Measurements from ENCODE around the gene TTC14. TPM values are rescaled to one million over a fixed set of nuclear protein-coding genes. Genes with fewer than 3 reads are reported as not detected.
"Not testable (repeated sequence)": the region's sequence is repeated elsewhere in the genome, so short reads cannot be mapped to it uniquely, and the experiment has no call there.

TTC14 gene, protein sequence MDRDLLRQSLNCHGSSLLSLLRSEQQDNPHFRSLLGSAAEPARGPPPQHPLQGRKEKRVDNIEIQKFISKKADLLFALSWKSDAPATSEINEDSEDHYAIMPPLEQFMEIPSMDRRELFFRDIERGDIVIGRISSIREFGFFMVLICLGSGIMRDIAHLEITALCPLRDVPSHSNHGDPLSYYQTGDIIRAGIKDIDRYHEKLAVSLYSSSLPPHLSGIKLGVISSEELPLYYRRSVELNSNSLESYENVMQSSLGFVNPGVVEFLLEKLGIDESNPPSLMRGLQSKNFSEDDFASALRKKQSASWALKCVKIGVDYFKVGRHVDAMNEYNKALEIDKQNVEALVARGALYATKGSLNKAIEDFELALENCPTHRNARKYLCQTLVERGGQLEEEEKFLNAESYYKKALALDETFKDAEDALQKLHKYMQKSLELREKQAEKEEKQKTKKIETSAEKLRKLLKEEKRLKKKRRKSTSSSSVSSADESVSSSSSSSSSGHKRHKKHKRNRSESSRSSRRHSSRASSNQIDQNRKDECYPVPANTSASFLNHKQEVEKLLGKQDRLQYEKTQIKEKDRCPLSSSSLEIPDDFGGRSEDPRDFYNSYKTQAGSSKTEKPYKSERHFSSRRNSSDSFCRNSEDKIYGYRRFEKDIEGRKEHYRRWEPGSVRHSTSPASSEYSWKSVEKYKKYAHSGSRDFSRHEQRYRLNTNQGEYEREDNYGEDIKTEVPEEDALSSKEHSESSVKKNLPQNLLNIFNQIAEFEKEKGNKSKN
- 10 to 100 TPM; 35.3 to 44.5 TPM for total RNA-seq

DNA sequence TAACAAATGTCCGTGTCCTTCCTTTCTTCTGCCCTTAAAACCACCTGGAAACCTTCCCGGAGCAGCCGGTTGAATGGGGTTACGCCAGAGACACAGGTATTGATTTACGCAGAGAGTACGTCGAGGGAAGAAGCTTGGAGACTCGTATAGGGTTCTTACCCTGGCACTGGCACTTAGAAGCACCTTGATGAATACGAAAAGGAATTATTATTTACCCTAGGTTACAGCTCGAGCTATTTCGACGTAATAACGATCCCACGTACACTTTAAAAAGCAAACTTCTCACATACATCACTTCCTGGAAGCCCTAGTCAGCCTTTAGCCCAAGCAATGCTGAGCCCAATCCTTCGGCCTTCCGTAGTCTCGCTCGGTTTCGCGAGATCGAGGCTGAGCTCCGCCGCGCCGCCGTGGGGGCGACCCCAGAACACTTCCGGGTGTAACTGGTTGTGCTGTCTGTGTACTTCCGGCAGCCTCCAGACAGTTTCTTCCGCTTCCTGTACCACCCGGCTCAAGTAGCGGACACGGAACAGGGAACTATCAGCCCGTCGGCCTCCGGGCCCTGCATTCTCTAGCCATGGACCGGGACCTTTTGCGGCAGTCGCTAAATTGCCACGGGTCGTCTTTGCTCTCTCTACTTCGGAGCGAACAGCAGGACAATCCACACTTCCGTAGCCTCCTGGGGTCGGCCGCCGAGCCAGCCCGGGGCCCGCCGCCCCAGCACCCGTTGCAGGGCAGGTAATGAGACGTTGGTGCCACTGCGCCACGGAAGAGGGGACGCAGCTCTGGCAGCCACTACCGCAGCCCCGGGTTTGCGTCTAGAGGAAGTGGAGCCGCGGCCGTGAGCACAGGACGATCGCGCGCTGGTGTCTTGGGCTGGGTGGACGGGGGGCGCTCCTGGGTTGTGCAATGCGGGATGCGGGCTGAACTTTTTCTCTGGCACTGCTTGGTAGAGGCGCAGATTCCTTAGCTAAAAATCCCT is at the start of gene TTC14:
TTC14 (plus strand) TSS at position 476 of the 979 bp plus-strand sequence; CDS start at position 575, 99 bp downstream.
- peak; percentile 98 for ATAC-seq (replicated peaks)
- H3K4me1 Mint-ChIP-seq = peaks cover 6% of the 10 kb centered on the region
- H3K4me3 Mint-ChIP-seq = peak within 1 kb of the TSS; percentile 94
- H3K9me3 Mint-ChIP-seq = peaks cover 4% of the 10 kb centered on the region
- peak within 1 kb of the TSS; percentile 96 for H3K27ac Mint-ChIP-seq
- H3K27me3 Mint-ChIP-seq = peaks cover 11% of the 10 kb centered on the region
- H3K36me3 Mint-ChIP-seq (ENCODE audit: low read depth) = peaks cover 55% of the 10 kb centered on the region

DNA sequence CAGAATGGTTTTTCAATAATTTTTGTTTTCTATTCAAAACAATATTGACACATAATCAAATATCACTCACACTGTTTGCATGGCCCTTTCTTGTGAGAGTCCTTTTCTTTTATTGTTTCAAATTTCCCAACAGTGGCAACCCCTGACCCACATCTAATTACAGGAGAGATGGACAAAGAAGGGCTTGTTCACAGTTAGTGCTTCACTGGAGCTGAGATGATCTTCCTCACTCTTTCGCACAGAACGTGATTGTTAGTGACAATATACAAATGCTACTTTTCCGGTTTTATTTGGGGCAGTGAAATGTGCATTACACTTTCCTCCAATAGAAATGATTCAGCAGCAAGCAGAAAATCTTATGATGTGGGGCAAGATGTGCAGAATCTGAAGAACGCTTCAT is 38.6 kb upstream of the TTC14 start:
- Mint-ChIP-seq H3K4me1 (no peaks in the 10 kb centered on the region), H3K27me3 (peaks cover 13% of the 10 kb centered on the region), H3K4me3 (no peak overlapping the region), H3K27ac (no peak overlapping the region), H3K36me3 (ENCODE audit: low read depth) (no peaks in the 10 kb centered on the region), H3K9me3 (peaks cover 11% of the 10 kb centered on the region)
- ATAC-seq (replicated peaks) = no peak

DNA sequence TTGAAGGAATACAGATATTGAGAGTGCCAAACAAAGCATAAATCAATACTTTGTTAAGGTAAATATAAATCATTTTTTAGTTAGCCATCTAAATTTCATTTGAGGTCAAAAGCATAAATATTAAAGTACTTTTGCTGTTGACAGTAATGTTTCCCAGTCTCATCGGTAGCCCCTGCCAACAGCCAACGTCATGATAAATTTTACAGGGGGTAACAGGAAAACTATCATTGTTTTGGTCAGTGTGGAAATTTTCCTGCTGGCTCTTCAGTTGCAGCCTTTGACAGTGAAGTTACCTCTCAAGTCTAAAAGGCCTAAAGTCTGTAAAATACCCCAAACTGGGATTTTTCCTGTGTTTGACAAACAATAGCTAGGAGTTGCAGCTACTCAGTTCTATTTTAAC is 37.3 kb upstream of the TTC14 start:
- Mint-ChIP-seq H3K27ac (no peak overlapping the region), H3K27me3 (peaks cover 19% of the 10 kb centered on the region), H3K9me3 (peaks cover 2% of the 10 kb centered on the region), H3K36me3 (ENCODE audit: low read depth) (no peaks in the 10 kb centered on the region), H3K4me3 (no peak overlapping the region), H3K4me1 (no peaks in the 10 kb centered on the region)
- ATAC-seq (replicated peaks) = no peak

DNA sequence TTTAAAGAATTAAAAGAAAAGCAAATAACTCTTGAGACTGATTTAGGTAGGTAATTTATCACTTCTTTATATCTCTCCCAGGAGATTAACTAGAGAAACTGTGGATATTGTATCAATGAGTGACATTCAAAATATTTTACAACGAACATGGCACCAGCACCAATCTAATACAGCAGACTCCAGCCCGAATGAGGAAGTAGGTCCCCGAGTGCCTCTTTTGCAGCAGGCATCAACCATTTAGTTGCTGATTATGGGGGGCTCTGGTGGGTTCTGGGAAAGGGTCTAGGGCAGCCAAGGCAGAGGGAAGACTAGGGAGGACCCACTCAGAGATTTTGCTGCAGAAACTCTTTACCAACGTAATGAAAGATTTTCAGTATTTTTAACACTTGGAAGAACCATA is 31.7 kb upstream of the TTC14 start:
- no peak for ATAC-seq (replicated peaks)
- Mint-ChIP-seq H3K9me3 (no peaks in the 10 kb centered on the region), H3K27me3 (peaks cover 20% of the 10 kb centered on the region), H3K4me1 (no peaks in the 10 kb centered on the region), H3K4me3 (no peak overlapping the region), H3K27ac (no peak overlapping the region), H3K36me3 (ENCODE audit: low read depth) (no peaks in the 10 kb centered on the region)

DNA sequence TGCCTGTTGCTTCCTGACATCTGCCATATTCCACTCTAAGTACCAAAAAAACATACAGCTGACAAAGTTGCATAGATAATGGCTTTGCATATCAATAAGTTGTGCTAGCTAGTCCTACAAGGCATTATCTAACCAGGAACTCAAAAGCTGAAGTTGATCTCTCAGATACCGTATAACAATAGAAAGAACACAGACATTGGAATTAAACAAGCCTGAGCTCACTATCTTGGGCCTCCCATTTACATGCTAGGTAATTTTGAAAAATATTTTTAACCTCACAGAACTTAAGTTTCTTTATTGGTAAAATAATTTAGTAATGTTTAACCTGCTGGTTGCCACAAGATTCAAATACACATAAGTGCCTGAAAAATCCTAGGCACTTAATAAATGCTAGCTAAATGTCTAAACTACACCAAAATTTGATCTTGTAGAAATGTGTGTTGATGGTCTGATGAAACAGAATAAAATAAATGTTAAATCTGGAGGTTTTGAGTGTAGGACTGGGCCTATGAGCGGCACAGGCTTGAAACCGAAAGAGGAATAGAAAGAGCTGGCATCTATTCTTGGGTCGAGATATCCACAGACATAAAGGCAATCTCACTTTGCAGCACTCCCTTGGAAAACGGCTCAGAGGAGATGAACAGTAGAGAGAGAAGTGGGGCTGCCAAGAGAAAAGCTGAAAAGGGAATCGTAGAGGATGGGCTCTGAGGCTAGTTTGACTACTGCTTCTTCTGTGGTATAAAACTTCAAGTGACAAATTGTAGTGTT is 29.9 kb upstream of the TTC14 start:
- Mint-ChIP-seq H3K4me3 (no peak overlapping the region), H3K27me3 (peaks cover 21% of the 10 kb centered on the region), H3K4me1 (no peaks in the 10 kb centered on the region), H3K36me3 (ENCODE audit: low read depth) (no peaks in the 10 kb centered on the region), H3K27ac (no peak overlapping the region), H3K9me3 (no peaks in the 10 kb centered on the region)
- ATAC-seq (replicated peaks) = no peak

DNA sequence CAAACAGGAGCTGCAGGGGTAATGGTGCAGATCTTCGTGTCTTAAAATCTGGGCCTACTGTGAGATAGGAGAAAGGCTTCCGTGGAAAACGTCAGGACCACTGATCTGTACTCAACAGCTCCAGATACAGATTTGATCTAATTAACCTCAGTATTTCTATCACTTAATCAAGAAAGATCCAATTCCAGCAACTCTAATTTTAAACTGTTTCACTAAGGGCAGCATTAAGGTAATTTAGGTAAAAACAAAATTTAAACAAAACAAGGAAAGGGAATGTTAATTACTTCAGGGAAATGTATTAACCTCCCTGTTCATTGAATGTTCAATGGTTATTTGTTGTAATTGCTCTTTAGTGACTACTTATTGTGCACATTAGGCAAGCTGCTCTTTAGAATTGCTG is 26.4 kb upstream of the TTC14 start:
- Mint-ChIP-seq H3K4me1 (no peaks in the 10 kb centered on the region), H3K4me3 (no peak overlapping the region), H3K27ac (no peak overlapping the region), H3K9me3 (no peaks in the 10 kb centered on the region), H3K27me3 (peaks cover 13% of the 10 kb centered on the region), H3K36me3 (ENCODE audit: low read depth) (no peaks in the 10 kb centered on the region)
- ATAC-seq (replicated peaks) = no peak

DNA sequence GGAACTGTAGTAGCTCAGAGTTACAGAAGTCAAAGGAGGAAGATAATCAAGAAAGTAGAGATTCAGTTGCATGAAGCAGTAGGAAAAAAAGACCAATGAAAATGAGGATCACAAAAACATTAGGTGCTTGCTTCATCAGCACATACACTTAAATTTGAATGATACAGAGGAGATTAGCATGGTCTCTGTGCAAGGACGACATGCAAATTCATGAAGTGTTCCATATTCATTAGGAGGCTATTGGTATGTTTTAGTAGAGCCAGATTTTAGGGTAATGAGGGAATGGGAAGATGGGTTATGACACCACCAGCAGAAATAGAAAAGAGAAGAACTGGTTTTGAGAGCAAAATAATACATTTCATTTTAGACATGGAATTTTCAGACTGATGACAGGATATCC is 21.0 kb upstream of the TTC14 start:
- Mint-ChIP-seq H3K4me1 (no peaks in the 10 kb centered on the region), H3K27me3 (peaks cover 29% of the 10 kb centered on the region), H3K36me3 (ENCODE audit: low read depth) (no peaks in the 10 kb centered on the region), H3K27ac (no peak overlapping the region), H3K4me3 (no peak overlapping the region), H3K9me3 (no peaks in the 10 kb centered on the region)
- ATAC-seq (replicated peaks) = no peak

DNA sequence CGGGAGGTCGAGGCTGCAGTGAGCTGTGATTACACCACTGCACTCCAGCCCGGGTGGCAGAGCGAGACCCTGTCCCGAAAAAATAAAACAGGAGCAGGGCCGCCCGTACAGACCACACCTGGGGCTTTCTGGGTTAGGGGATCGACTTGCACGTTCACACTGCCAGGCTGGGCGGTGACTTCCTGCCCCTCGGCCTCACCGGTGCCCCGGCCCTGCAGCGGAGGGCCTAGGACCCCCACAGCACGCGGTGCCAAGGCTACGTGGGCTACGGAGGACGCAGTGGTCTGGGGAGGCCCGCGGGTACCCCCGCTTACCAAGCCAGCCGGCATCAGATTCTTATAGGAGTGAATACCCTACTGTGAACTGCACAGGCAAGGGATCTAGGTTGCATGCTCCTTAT is 11.6 kb upstream of the TTC14 start:
- no peak for ATAC-seq (replicated peaks)
- Mint-ChIP-seq H3K27ac (no peak overlapping the region), H3K36me3 (ENCODE audit: low read depth) (no peaks in the 10 kb centered on the region), H3K4me3 (no peak overlapping the region), H3K27me3 (peaks cover 41% of the 10 kb centered on the region), H3K9me3 (no peaks in the 10 kb centered on the region), H3K4me1 (no peaks in the 10 kb centered on the region)

DNA sequence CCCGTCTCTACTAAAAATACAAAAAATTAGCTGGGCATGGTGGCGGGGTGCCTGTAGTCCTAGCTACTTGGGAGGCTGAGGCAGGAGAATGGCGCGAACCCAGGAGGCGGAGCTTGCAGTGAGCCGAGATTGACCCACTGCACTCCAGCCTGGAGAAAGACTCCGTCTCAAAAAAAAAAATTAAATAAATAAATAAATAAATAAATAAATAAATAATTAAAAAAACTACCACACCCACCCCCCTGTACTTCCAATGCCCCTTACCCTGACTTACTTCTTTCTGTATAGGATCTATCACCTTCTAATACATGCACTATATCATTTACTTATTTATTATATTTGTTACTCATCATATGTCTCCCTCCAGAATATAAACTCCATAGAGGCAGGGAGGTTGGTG is 8.3 kb upstream of the TTC14 start:
- not testable (repeated sequence) for H3K27ac Mint-ChIP-seq; H3K4me1 Mint-ChIP-seq; H3K9me3 Mint-ChIP-seq; ATAC-seq (replicated peaks); H3K4me3 Mint-ChIP-seq; H3K36me3 Mint-ChIP-seq (ENCODE audit: low read depth)
- H3K27me3 Mint-ChIP-seq = peaks cover 33% of the 10 kb centered on the region

DNA sequence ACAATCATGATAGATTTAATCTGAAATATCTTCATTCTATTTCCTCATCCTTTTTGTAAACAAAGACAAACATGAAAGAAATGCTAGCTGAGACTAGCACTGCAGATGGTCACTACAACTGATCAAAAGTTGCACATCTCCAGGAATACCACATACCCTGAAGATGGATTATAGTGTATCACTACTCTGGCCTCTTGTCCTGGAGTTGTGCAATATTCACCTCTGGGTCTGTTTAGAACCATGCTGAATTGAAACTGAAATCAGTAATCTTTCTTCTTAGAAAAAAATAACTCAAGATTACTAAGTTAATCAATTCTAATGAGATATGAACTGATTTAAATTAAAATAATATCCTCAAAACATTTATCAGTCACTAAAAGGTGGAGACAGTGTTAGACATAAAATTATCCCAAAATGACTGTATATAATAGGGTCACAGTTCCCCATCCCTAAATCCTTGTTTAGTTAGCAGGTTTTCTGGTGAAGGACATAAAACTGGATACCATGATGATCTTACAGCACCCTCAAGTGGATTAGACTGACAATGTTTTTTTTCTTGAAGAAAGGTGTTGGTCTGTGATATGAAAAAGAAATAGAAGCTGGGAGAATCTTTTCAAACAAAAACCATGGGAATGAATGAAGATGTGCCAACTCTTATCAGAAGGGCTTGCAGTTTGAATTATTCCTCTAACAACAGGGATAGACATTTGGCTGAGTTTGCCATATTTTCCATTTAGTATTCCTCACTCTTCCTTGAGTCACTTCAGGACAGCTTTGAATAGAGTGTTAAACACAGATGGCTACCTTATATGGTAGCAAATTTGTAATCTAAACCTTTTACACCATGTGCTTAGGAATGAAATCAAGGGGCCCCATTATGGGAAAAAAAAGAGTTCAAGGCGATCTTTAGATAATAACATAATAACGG is 7.1 kb upstream of the TTC14 start:
- Mint-ChIP-seq H3K27ac (no peak overlapping the region), H3K4me1 (no peaks in the 10 kb centered on the region), H3K36me3 (ENCODE audit: low read depth) (no peaks in the 10 kb centered on the region), H3K9me3 (peaks cover 4% of the 10 kb centered on the region), H3K27me3 (peaks cover 37% of the 10 kb centered on the region), H3K4me3 (no peak overlapping the region)
- ATAC-seq (replicated peaks) = no peak

DNA sequence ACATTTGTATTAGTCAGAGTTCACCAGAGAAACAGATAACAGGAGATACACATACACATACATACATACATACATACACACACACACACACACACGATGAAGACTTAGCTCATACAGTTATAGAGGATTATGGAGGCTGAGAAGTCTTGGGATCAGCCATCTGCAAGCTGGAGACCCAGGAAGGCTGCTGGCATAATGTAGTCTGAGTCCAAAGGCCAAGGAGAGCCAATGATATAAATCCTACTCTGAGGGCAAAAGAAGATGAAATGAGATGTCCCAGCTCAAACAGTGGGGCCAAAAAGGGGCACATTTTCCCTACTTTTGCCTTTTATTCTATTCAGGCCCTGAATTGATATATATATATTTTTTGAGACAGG is 6.4 kb upstream of the TTC14 start:
- no peaks in the 10 kb centered on the region for H3K36me3 Mint-ChIP-seq (ENCODE audit: low read depth)
- H3K4me3 Mint-ChIP-seq = no peak overlapping the region
- H3K4me1 Mint-ChIP-seq = no peaks in the 10 kb centered on the region
- no peak overlapping the region for H3K27ac Mint-ChIP-seq
- peaks cover 37% of the 10 kb centered on the region for H3K27me3 Mint-ChIP-seq
- no peak for ATAC-seq (replicated peaks)
- peaks cover 4% of the 10 kb centered on the region for H3K9me3 Mint-ChIP-seq

DNA sequence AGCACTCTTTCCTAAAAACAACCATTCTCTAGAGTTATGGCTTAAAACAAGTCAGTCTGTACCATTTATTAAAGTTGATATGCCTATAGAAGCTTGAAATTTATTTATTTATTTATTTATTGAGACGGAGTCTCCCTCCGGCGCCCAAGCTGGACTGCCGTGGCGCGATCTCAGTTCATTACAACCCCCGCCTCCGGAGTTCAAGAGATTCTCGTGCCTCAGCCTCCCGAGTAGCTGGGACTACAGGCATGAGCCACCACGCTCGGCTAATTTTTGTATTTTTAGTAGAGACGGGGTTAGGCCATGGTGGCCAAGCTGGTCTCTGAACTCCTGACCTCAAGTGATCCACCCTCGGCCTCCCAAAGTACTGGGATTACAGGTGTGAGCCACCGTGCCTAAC is 1.5 kb upstream of the TTC14 start:
- Mint-ChIP-seq H3K27me3 (peaks cover 15% of the 10 kb centered on the region), H3K4me1 (peaks cover 6% of the 10 kb centered on the region), H3K36me3 (ENCODE audit: low read depth) (peaks cover 40% of the 10 kb centered on the region), H3K27ac (no peak overlapping the region), H3K4me3 (peak overlapping the region; percentile 94), H3K9me3 (peaks cover 4% of the 10 kb centered on the region)
- ATAC-seq (replicated peaks) = no peak

DNA sequence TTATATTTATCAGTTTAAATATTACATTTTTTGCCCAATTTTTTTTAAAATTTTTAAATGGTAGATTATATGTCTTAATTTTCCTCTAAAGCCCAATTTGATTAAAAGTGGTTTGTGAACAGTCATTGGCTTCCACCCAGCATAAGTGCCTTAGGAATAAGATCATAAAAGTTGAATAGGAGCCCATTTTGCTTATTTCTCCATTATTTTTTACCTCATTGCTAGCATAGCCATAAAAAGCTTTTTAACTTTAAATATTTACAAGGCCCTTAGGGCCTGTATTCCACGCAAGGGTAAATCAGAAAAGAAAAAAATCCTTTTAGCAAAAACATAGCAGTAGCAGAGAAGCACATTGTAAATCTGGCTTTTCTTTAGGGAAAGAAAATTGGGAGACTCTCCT is 9.0 kb downstream of the TTC14 start:
- Mint-ChIP-seq H3K27ac (no peak overlapping the region), H3K36me3 (ENCODE audit: low read depth) (peaks cover 91% of the 10 kb centered on the region), H3K4me3 (no peak overlapping the region), H3K9me3 (no peaks in the 10 kb centered on the region), H3K27me3 (no peaks in the 10 kb centered on the region), H3K4me1 (no peaks in the 10 kb centered on the region)
- ATAC-seq (replicated peaks) = no peak
